ENCODE measurements around the gene PGRMC1.
A peak's percentile ranks its signal among the peaks of the same experiment; 100 is the strongest.

PGRMC1 gene

DNA sequence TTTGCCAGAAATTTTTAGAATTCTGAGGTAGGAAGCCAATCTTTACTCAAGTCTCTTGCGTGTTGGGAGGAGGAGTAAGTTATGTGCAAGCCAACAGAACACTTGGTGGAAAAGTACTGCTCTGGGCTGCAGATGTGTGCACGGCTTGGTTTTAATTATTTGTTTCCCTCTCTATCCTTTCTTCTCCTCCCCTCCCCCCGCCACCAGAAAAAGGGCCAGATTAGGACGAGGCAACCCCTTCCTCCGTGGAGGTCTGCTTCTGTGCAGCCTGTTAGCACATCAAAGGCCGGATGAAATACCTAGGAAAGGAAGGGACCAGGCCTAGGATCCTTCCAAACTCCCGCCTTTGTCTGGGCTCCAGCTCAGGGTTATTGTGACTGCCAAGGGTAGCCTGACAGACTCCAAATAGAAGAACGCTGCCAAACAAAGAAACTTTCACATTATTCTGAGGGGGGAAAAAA, 1.0 kb upstream of the PGRMC1 start:
- Histone ChIP-seq H3K27me3 (ENCODE audit: insufficient read depth, low read depth, severe bottlenecking) (peaks cover 3% of the 10 kb centered on the region), H3K4me3 (ENCODE audit: low read depth, low read length) (no peak overlapping the region), H3K27ac (no peak overlapping the region), H3K9me3 (ENCODE audit: severe bottlenecking) (peaks cover 3% of the 10 kb centered on the region), H3K36me3 (peaks cover 9% of the 10 kb centered on the region)
- TF ChIP-seq, protein P1, sequence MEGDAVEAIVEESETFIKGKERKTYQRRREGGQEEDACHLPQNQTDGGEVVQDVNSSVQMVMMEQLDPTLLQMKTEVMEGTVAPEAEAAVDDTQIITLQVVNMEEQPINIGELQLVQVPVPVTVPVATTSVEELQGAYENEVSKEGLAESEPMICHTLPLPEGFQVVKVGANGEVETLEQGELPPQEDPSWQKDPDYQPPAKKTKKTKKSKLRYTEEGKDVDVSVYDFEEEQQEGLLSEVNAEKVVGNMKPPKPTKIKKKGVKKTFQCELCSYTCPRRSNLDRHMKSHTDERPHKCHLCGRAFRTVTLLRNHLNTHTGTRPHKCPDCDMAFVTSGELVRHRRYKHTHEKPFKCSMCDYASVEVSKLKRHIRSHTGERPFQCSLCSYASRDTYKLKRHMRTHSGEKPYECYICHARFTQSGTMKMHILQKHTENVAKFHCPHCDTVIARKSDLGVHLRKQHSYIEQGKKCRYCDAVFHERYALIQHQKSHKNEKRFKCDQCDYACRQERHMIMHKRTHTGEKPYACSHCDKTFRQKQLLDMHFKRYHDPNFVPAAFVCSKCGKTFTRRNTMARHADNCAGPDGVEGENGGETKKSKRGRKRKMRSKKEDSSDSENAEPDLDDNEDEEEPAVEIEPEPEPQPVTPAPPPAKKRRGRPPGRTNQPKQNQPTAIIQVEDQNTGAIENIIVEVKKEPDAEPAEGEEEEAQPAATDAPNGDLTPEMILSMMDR (IDR thresholded peaks at IDR 0.05; ENCODE audit: low read depth, low read length), result no peak
- DNase-seq, result no peak

DNA sequence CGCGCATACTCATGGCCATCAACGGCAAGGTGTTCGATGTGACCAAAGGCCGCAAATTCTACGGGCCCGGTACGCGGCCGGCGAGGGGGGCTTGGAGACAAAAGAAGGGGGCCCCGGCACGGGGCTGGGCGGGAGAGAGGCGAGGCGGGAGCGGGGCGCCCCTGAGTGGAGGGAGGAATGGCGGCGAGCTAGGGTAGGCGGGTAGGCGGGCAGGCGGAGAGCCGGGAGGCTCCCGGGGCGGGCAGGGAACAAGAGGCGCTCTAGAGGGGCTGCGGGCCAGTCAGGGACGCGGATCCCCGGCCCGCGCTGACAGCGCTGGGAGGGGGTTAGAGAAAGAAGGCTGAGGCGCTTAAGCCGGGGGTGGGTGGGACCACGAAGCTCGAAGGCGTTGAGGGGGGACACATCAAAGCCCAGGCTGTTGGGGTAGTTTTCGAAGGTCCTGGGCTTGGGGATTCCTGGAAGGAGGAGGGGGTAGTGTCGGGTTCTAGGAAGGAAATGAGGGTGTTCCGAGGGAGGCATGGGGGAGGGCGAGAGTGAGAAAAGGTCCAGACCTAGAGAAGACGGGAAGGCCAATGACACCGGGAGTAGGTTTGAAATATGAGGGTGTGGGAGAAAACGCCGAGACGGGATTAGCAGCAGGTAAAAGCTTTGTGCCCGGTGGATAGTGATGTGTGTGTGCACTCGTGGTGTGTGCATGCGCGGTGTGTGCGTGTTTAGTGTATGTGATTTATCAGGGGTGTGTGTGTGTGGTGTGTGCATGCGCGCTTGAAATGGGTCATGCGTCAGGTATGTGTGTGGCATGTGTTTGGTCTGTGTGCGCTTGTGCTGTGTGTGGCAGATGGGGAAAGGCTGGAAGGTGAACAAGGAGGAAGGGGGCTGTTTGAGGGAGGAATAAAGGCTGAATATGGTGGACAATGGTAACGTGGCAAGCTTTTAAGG, 807 bp downstream of the PGRMC1 start:
- Histone ChIP-seq H3K27ac (peak overlapping the region; percentile 88), H3K4me3 (ENCODE audit: low read depth, low read length) (peak overlapping the region; percentile 62), H3K27me3 (ENCODE audit: insufficient read depth, low read depth, severe bottlenecking) (peaks cover 3% of the 10 kb centered on the region), H3K36me3 (peaks cover 13% of the 10 kb centered on the region), H3K9me3 (ENCODE audit: severe bottlenecking) (no peaks in the 10 kb centered on the region)
- peak; percentile 33 for DNase-seq
- TF ChIP-seq, protein P1 (IDR thresholded peaks at IDR 0.05; ENCODE audit: low read depth, low read length), result no peak

DNA sequence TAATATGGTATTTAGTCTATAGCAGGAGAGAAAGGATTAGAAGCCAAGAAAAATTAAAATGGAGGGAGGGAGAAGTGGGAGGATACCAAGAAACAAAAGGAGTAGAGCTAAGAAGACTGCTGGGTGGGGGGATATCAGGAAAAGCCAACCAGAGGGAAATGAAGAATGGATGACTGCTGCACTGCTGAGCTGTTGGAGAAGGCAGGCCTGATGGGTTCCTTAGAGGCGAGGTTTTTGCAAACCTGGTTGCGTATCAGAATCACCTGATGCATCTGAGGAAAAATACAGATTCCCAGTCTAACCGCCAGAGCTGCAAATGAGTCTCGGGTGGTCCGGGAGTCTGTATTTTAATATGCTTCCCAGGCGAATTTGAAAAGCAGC, 1.5 kb downstream of the PGRMC1 start:
- no peak for DNase-seq
- Histone ChIP-seq H3K4me3 (ENCODE audit: low read depth, low read length) (peak overlapping the region; percentile 62), H3K27me3 (ENCODE audit: insufficient read depth, low read depth, severe bottlenecking) (peaks cover 3% of the 10 kb centered on the region), H3K9me3 (ENCODE audit: severe bottlenecking) (no peaks in the 10 kb centered on the region), H3K36me3 (peaks cover 13% of the 10 kb centered on the region), H3K27ac (peak overlapping the region; percentile 88; the same call in 1 of the 2 replicates)
- TF ChIP-seq, protein P1 (IDR thresholded peaks at IDR 0.05; ENCODE audit: low read depth, low read length), result no peak

DNA sequence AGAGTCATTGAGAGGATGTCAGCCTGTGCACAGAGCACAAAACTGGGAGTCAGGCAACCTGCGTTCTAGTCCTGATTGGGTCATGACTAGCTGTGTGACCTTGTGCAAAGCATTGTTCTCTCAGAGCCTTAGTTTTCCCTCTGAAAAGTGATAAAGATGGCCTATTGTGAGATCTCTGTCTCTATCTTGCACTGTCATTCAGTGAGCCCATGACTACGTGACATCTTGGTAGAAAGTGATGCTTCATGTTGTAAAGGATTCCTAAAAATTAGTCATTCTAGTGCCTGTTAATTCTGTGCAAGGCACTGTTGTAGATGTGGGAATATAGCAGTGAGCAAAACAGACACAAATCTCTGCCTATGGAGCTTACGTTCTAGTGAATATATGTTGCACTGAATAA, 2.5 kb downstream of the PGRMC1 start:
- Histone ChIP-seq H3K36me3 (peaks cover 13% of the 10 kb centered on the region), H3K4me3 (ENCODE audit: low read depth, low read length) (no peak overlapping the region), H3K9me3 (ENCODE audit: severe bottlenecking) (no peaks in the 10 kb centered on the region), H3K27me3 (ENCODE audit: insufficient read depth, low read depth, severe bottlenecking) (peaks cover 3% of the 10 kb centered on the region), H3K27ac (no peak overlapping the region)
- TF ChIP-seq, protein P1 (IDR thresholded peaks at IDR 0.05; ENCODE audit: low read depth, low read length), result no peak
- no peak for DNase-seq

- H3K27ac ChIP-seq, result no peak overlapping the region
- H3K27me3 ChIP-seq (ENCODE audit: insufficient read depth, low read depth, severe bottlenecking), result no peaks in the 10 kb centered on the region
- H3K4me3 ChIP-seq (ENCODE audit: low read depth, low read length), result no peak overlapping the region
- TF ChIP-seq, protein P1 (IDR thresholded peaks at IDR 0.05; ENCODE audit: low read depth, low read length), result no peak
- H3K9me3 ChIP-seq (ENCODE audit: severe bottlenecking), result no peaks in the 10 kb centered on the region
- peaks cover 18% of the 10 kb centered on the region for H3K36me3 ChIP-seq
- no peak for DNase-seq
These were observed 4.3 kb downstream of the PGRMC1 start for GRCh38 chrX:119240356-119240755.
